GM12872 (cell line): Measurements from ENCODE around the gene AKAP9.

Experiments used
- CTCF ChIP-seq: IDR thresholded peaks from 3 replicates; pipeline ENCODE4 v1.5.1; 2011; ENCODE audit warnings: low read depth, mild to moderate bottlenecking, low read length, moderate library complexity; ENCODE audit not compliant: insufficient read depth

AKAP9 gene

DNA sequence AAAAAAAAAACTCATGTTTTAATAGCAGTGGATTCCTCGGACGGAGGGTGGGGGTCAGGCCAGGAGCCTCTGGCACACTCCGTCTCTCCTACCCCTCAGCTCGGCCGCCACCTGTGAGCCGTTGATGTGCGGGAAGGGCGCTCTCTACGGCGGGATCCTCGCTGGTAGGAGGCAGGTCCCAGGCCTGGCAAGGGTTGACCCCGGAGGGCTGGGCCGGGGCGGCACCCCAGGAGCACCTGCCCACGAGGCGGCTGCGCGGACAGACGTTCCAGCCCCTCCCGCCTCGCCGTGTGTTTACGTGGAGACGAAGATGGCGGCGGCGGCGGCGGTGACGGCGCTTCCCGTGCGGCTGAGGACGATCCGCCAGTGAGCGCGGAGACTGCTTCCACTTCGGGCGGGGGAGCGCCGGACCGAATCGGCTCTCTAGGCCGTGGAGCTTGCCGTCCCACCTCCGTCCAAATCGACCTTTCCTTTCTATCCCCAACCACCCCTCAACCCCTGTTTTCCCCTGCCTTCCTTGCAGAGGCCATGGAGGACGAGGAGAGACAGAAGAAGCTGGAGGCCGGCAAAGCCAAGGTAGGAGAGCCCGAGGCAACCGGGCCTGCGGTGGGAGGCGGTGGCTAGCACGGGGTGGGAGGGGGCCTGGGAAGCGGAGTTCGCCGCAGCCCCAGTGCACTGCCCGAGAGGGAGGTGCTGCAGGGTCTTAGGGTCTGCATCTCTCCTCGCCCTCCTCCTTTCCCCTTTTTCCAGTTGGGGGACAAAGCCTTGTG is at the start of gene AKAP9:
TSS of gene AKAP9 (plus strand) at position 291 of the 770 bp plus-strand sequence. CDS start at position 529, 238 bp downstream.
- TF ChIP-seq CTCF: no peak

- no peak for TF ChIP-seq CTCF
Observed at GRCh38 chr7:91892099-91892705, 48.5 kb upstream of the AKAP9 start.

GRCh38 chr7:91892821-91893340 is 47.8 kb upstream of the AKAP9 start:
- no peak for TF ChIP-seq CTCF

- no peak for TF ChIP-seq CTCF
Observed at GRCh38 chr7:91894781-91895480, 45.7 kb upstream of the AKAP9 start.

DNA sequence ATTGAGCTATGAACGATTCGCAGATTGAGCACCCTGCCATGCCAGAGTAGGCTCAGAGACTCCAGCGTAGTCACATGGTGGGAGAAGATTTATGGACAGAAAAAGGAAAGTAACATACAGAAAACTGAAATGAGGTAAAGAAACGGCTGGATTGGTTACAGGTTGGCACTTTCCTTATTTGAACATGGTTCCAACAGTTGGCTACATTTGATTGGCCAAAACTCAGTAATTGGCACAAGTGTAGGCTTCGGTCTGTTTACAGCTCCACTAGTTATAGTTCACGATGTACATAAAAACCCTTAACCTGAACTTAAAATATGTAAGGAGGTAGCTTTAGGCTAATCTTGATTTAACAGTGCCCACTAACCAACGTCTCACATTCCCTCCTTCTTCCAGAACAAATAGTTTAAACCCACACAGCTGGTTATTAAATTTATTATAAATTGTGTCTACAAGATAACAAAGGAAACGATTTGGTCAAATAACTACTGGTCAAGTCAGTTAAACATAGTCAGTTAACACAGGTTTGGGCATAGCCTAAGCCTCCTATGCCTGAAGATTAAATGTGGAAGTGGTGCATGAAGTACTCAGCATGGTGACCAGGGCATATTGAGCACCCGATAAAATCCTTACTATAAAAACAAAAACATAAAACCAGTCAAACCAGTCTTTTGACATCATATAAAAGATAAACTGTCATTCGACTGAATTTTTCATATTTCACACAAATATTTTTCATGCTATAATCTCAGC is 42.2 kb upstream of the AKAP9 start:
- TF ChIP-seq CTCF: no peak

DNA sequence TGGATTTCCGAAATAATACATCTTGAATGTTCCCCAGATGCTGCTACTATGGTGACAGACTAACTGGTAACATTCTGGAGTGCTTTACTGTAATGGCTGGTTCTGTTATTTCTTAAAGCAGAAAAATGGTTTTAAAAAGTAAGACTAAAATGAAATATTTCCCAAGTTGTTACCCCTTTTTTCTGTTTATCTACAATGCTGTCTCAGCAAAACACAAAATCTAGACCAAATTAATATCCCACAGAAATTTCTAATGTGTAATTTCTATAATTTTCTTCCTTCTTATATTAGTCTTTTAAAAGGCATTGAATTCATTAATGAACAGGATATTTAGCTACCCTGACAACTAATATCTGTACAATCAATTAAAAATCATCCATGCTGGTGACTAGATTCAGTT is 41.1 kb upstream of the AKAP9 start:
- no peak for TF ChIP-seq CTCF

- no peak for TF ChIP-seq CTCF
Observed at GRCh38 chr7:91910171-91910570, 30.5 kb upstream of the AKAP9 start.
